Stimulated activated naive CD8-positive, alpha-beta T cell treated with anti-CD3 and anti-CD28 coated beads, Interleukin-15, Interleukin-2, amounts not matched to agents 100 ng/mL and 50 ng/mL, for 24 hours (primary cell): ENCODE data around the gene CCDC179.

Experiments
- H3K27ac Mint-ChIP-seq: one replicate; pipeline ENCODE4 v1.8.0; 2021; ENCODE audit warnings: mild to moderate bottlenecking, mixed read lengths
- H3K27me3 Mint-ChIP-seq: one replicate; pipeline ENCODE4 v1.8.0; 2021; ENCODE audit warnings: mixed read lengths
- H3K36me3 Mint-ChIP-seq: one replicate; pipeline ENCODE4 v1.8.0; 2021; ENCODE audit warnings: low read depth, mixed read lengths
- H3K4me1 Mint-ChIP-seq: one replicate; pipeline ENCODE4 v1.8.0; 2021; ENCODE audit warnings: low read depth, mixed read lengths
- H3K4me3 Mint-ChIP-seq: one replicate; pipeline ENCODE4 v1.8.0; 2021; ENCODE audit warnings: mild to moderate bottlenecking, mixed read lengths
- H3K9me3 Mint-ChIP-seq: one replicate; pipeline ENCODE4 v1.8.0; 2021; ENCODE audit warnings: mixed read lengths

CCDC179 gene

DNA sequence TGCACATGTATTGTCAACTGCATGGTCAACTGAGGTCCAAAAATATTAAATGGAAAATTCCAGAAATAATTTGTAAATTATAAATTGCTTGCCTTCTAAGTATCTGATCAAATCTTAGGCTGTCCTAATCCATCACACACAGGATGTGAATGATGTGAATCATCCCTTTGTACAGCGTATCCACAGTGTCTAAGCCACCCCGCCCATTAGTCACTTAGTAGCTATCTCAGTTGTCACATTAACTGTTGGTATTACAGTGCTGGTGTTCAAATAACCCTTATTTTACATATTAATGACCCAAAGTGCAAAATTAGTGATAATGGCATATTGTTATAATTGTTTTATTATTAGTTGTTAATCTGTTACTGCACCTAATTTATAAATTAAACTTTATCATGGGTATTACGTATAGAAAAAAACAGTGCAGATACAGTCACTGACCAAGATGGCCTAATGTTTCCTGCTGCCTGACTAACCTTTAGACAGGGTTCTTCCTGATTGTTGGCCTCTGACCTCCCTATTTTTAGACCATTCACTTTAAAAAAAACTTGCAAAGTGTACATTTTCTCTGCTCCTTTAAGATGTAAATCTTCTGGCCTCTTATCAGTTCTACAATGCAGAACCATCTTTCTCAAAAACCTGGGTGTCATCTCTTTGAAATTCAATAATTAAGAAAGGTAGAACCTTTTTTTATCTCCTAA, 27.8 kb downstream of the CCDC179 start:
- Mint-ChIP-seq H3K27ac (no peak overlapping the region), H3K4me1 (peaks cover 13% of the 10 kb centered on the region), H3K4me3 (no peak overlapping the region), H3K36me3 (peaks cover 3% of the 10 kb centered on the region), H3K9me3 (no peaks in the 10 kb centered on the region), H3K27me3 (no peaks in the 10 kb centered on the region)

DNA sequence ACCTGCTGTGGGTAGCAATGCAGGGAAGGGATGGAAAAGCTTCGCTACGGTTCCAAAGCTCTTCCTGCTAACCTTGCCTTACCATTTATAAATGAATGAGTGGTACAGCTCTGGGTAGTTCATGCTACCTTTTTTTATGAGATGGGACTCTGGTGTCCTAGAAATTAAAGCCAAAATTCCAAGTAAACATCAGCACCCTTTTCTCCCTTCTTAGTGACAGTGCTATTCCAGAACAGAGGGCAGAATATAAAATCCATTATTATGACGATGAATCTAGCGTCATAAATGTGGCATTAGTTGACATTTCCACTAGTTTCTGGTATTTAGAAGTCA, 30.2 kb downstream of the CCDC179 start:
- Mint-ChIP-seq H3K4me3 (peak overlapping the region; percentile 86), H3K9me3 (no peaks in the 10 kb centered on the region), H3K36me3 (peaks cover 20% of the 10 kb centered on the region), H3K27ac (peak overlapping the region; percentile 31), H3K4me1 (peaks cover 16% of the 10 kb centered on the region), H3K27me3 (no peaks in the 10 kb centered on the region)

DNA sequence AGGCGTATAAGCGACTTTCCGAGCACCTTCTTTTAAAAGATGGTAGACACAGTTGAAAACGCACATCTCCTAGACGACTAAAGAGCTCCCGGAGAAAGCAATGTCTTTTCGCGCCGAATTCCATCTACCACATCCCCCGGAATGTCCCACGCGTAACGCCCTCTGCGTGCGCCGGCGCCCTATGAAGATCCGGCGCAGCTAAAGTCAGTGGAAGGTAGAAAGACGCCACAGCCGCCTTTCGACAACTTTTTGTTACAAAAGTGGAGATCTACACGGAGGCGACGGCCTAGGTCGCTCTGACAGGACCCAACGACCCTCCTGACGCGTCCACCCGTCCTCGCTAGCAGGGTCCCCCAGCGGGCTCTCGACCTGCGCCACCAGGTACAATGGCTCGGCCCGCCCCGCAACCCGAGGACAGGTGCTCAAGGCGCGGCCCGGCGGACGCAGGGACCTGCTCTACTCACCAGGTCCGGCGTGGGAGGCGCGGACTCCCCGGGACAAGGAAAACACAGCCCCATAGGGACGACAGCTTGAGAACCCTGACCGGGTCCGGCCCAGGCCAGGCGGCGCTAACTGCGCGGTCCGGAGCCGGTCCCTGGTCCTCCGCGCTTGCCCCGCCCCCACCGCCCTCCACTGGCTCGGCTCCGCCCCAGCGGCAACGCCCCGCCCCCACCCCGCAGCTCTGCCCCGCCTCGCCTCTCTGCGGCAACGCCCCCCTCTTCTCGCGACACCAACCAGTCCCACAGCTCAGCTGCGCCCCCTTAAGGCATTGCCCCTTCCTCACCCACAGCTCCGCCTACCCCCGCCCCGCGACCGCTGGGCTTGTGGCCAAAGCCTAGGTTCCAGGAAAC, 30.8 kb downstream of the CCDC179 start, which contains the start of gene SVIP:
TSS of gene SVIP (minus strand) at position 571 of the 851 bp plus-strand sequence. CDS start at position 518, 53 bp downstream.
- no peaks in the 10 kb centered on the region for H3K27me3 Mint-ChIP-seq
- peaks cover 26% of the 10 kb centered on the region for H3K36me3 Mint-ChIP-seq
- H3K4me1 Mint-ChIP-seq, result peaks cover 16% of the 10 kb centered on the region
- peak within 1 kb of the TSS; percentile 86 for H3K4me3 Mint-ChIP-seq
- H3K9me3 Mint-ChIP-seq, result no peaks in the 10 kb centered on the region
- H3K27ac Mint-ChIP-seq, result peak within 1 kb of the TSS; percentile 86

DNA sequence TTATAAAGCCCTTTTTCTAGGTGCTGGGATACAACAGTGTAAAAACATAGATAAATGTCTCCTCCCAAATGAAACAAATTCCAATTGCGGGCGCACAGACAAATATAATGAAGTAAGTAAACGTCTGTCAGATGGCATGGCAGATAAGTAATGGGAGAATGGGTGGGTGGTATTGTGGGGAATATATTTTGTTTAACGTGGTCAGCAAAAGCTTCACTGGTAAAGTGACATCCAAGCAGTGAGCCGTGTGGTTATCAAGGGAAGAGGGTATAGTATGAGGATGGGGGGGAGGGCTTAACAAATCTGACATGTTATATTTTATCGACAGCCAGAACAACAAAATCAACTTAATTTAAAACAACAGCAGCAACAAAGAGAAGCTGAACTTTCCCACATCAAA, 31.9 kb downstream of the CCDC179 start:
- Mint-ChIP-seq H3K27ac (peak overlapping the region; percentile 66), H3K9me3 (no peaks in the 10 kb centered on the region), H3K4me1 (peaks cover 16% of the 10 kb centered on the region), H3K4me3 (peak overlapping the region; percentile 86), H3K36me3 (peaks cover 29% of the 10 kb centered on the region), H3K27me3 (no peaks in the 10 kb centered on the region)

DNA sequence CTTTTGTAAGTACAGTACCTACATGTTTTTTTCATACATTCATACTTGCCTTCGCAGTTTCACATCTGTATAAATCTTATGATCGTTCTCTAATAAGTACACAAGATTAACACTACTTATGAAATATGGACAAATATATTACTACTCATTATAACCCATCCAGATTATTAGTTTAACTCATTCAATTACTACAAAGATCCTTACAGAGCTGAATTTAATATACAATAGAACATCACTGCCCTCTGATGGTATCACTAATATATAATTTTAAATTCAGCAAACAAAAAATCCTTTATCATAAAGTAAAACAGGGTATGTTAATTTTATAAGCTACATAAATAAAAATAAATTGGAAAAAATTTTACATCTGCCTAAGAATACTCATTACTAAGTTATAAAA, 38.1 kb downstream of the CCDC179 start:
- Mint-ChIP-seq H3K36me3 (peaks cover 83% of the 10 kb centered on the region), H3K4me1 (peaks cover 2% of the 10 kb centered on the region), H3K27ac (no peak overlapping the region)

DNA sequence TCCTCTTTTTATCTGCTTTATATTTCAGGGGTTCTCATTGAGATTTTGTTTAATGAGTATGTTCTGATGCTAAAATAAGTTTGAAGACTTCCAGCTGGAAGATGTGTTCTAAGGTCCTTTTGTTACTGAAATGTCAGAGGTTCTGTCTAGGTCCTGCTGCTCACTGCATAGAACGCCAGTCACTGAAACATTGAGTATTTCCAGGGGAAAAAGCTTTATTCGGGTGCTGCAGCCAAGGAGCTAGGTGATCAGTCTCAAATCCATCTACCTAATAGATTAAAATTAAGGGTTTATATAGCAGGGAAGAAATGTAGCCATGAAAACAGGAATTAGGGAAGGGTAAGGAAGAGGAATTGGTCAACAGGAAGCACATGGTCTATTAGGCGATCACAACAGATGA, 50.4 kb downstream of the CCDC179 start:
- Mint-ChIP-seq H3K4me1 (peaks cover 10% of the 10 kb centered on the region), H3K27me3 (no peaks in the 10 kb centered on the region), H3K36me3 (no peaks in the 10 kb centered on the region), H3K4me3 (no peak overlapping the region), H3K9me3 (peaks cover 8% of the 10 kb centered on the region), H3K27ac (no peak overlapping the region)

More for the DNA sequence above, 38.1 kb downstream of the CCDC179 start:
- peaks cover 11% of the 10 kb centered on the region for H3K9me3 Mint-ChIP-seq
- H3K27me3 Mint-ChIP-seq, result no peaks in the 10 kb centered on the region
- H3K4me3 Mint-ChIP-seq, result no peak overlapping the region

DNA sequence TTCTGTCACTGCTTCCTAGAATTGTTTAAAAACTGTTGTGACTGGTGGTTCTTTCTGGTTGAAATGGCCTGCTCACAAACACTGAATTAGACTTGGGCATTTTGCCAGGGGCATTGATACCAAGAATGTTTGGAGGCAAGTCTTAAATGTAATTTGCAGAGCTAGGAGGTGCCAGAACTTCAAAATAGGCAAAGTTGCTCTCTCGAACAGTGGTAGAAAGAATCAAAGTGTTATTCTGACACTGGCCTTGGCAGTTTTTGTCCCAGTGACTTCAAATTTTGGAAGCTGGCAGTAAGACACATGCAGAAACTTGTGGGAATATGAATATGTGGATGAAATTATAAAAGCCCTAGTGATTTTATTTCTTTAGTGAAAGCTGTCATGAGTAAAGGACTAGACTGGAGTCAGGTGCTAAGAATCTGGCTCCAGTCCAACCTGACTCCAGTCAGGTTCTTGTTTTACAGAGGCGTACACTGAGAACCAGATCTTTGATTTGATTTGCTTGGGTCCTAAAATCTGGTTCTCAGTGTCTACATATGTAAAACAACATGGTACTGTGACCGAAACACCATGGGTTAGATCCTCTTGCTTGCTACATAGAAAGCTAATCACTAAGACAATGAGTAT, 51.6 kb downstream of the CCDC179 start:
- Mint-ChIP-seq H3K4me1 (peaks cover 10% of the 10 kb centered on the region), H3K9me3 (peaks cover 5% of the 10 kb centered on the region)

DNA sequence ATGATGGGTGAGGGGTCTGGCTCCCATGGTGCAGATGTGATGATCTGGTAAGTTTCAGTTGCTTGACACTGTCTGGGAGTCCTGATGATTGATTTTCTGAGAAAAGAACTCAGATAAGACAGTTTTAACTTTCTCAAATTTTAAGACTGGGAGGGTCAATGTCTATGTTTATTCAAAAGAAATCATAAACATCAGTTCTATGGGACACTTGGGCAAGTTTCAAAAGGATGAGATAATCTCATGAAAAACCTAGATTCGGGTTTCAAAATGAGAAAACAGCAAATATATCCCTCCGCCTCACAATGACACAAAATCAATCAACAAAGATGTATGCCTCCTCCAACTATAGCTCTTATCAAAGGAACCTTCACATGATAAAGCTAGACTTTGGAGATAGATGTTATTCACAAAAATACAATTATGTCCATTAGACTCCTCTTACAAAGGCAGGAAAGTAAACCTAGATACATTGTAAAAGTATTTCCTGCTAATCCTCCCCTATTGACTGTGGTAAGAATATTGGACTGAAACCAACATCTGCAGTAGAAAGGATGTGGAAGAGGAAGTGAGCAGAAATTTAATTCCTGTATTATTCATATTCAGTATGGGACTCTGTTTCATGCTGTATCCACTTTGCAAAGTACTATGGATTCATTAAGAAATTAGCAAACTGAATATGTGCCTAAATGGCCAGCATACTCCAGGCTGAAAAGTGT, 52.3 kb downstream of the CCDC179 start:
- Mint-ChIP-seq H3K27ac (no peak overlapping the region), H3K4me1 (peaks cover 10% of the 10 kb centered on the region), H3K27me3 (no peaks in the 10 kb centered on the region), H3K9me3 (peaks cover 5% of the 10 kb centered on the region), H3K4me3 (no peak overlapping the region), H3K36me3 (no peaks in the 10 kb centered on the region)

More for the DNA sequence above, 51.6 kb downstream of the CCDC179 start:
- Mint-ChIP-seq H3K27me3 (no peaks in the 10 kb centered on the region), H3K27ac (no peak overlapping the region), H3K4me3 (no peak overlapping the region), H3K36me3 (no peaks in the 10 kb centered on the region)

DNA sequence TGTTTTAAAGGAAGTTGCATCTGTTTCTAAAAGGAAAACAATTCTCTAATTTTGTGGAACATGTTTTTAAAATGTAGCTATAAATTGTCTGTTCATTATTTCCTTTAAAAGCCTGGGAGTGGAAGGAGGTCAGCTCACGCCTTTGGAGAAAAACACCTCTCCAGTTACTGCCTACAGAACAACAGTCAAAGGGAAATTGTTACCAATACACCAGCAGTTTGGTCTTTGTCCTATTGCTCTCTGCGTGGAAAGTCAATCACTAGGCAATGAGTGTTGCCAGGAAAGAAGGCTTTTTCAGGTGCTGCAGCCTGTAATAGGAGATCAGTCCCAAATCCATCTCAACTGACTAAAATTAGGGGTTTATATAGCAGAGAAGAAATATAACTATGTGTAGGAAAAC, 52.9 kb downstream of the CCDC179 start:
- peaks cover 10% of the 10 kb centered on the region for H3K4me1 Mint-ChIP-seq
- no peaks in the 10 kb centered on the region for H3K36me3 Mint-ChIP-seq
- no peaks in the 10 kb centered on the region for H3K27me3 Mint-ChIP-seq
- H3K27ac Mint-ChIP-seq, result no peak overlapping the region
- H3K4me3 Mint-ChIP-seq, result no peak overlapping the region
- peaks cover 5% of the 10 kb centered on the region for H3K9me3 Mint-ChIP-seq

DNA sequence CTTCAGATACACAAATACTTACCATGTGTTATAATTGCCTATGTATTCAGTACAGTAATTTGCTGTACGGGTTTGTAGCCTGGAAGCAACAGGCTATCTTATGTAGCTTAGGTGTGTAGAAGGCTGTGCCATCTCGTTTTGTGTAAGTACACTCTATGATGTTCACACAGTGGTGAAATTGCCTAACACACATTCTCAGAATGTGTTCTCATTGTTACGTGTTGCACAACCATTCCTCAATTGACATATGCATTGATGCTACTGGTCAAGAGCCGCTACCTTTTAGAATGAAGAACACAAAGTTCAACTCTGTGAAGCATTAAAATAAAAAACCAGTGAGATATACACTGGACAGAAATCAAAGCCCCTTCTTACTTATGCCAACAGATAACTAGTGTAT, 57.4 kb downstream of the CCDC179 start:
- Mint-ChIP-seq H3K4me1 (peaks cover 1% of the 10 kb centered on the region), H3K27ac (no peak overlapping the region), H3K27me3 (no peaks in the 10 kb centered on the region), H3K4me3 (no peak overlapping the region), H3K36me3 (no peaks in the 10 kb centered on the region), H3K9me3 (no peaks in the 10 kb centered on the region)

DNA sequence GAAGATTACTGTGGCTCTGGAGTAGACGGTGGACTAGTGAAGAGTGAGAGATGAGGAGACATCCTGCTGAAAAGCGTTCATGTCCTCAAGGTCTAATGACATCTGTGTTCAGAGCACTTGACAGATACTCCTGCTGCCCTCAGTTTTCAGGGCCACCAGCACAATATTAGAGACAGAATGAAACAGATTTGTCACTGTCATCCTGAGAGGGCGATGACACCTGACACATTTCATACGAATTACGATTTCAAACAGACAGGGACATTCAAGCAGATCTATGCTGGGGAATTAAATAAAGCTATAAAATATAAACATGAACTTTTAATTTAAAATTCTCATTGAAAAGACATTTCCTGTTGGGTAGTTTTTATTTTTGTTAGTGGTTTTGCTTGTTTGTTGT, 59.8 kb downstream of the CCDC179 start:
- H3K27me3 Mint-ChIP-seq, result no peaks in the 10 kb centered on the region

DNA sequence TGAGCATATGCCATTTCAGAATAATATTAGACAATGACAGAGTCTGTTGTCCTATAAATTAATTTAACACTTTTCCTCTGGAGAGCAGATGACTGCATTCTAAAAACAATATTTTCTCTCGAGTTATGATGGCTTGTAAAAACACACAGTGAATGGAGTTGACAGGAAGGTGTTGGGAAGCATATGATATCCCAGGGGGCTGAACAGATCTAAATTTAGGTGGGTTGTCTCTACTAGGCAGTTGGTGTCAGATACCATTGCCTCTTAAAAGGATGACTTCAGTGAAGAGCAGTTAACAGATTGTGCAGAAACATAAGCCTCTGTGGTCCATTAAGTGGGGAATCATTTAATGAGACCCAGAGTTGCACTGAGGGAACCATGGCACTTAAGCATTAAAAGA, 61.4 kb downstream of the CCDC179 start:
- Mint-ChIP-seq H3K27me3 (no peaks in the 10 kb centered on the region), H3K27ac (no peak overlapping the region), H3K4me3 (no peak overlapping the region), H3K36me3 (no peaks in the 10 kb centered on the region), H3K9me3 (no peaks in the 10 kb centered on the region), H3K4me1 (no peaks in the 10 kb centered on the region)

More for the DNA sequence above, 59.8 kb downstream of the CCDC179 start:
- Mint-ChIP-seq H3K9me3 (no peaks in the 10 kb centered on the region), H3K4me3 (no peak overlapping the region), H3K4me1 (no peaks in the 10 kb centered on the region), H3K36me3 (no peaks in the 10 kb centered on the region), H3K27ac (no peak overlapping the region)

DNA sequence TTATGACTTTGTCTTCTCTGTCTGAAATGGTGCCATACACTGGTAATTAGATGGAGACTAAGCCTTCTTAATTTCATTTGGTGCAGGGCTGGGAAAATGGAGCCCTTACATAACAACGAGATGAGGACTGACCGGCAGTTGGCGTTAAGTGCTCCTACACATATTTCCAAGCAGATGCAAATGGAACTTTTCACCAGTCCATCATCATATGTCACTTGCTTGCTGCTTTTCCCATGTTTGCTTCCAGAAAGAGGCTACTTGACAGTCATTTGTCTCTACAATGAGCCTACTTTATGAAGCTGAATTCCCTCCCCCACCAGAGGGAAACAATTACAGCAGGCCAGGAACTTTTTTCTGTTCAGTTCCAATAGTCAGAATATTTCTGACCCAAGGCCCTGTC, 63.2 kb downstream of the CCDC179 start:
- H3K27ac Mint-ChIP-seq, result no peak overlapping the region
- no peaks in the 10 kb centered on the region for H3K27me3 Mint-ChIP-seq
- H3K9me3 Mint-ChIP-seq, result no peaks in the 10 kb centered on the region
- no peaks in the 10 kb centered on the region for H3K36me3 Mint-ChIP-seq
- no peak overlapping the region for H3K4me3 Mint-ChIP-seq
- H3K4me1 Mint-ChIP-seq, result no peaks in the 10 kb centered on the region
